Measurements from ENCODE around the gene TIMP1. TPM values are rescaled to one million over a fixed set of nuclear protein-coding genes. Genes with fewer than 3 reads are reported as not detected.

TIMP1 gene
- total RNA-seq, 2 experiments from 2014 or later: not detected

GRCh38 chrX:47572773-47573340 lies 9.4 kb upstream of the TIMP1 start:
- no peak for TF ChIP-seq EZH2phosphoT487 (IDR thresholded peaks at IDR 0.05; ENCODE audit: borderline replicate concordance, low read depth, low read length)
- Histone ChIP-seq H3K36me3 (ENCODE audit: insufficient read depth, low read length) (peaks cover 33% of the 10 kb centered on the region), H3K9me2 (ENCODE audit: insufficient read depth, low read length) (no peaks in the 10 kb centered on the region), H3K27ac (ENCODE audit: low read depth, low read length, poor library complexity, severe bottlenecking) (no peak overlapping the region), H3K79me2 (ENCODE audit: insufficient read depth, low read depth, low read length) (no peaks in the 10 kb centered on the region), H3K4me1 (ENCODE audit: insufficient read depth, low read length, poor library complexity, severe bottlenecking) (no peaks in the 10 kb centered on the region), H3K4me3 (ENCODE audit: low read depth, low read length, poor library complexity, severe bottlenecking) (no peak overlapping the region), H3K4me2 (ENCODE audit: low read length) (no peak overlapping the region), H2AFZ (ENCODE audit: low read length) (no peak overlapping the region), H3K9me3 (ENCODE audit: low read length) (no peaks in the 10 kb centered on the region), H4K20me1 (ENCODE audit: insufficient read depth, low read length) (no peaks in the 10 kb centered on the region)
- ChIA-PET POLR2A (no interaction called here), CTCF (ENCODE audit: unreplicated experiment) (no interaction called here)
- intact Hi-C loops (cut with micrococcal nuclease; ENCODE audit: unreplicated experiment): no loop called here
- no TSS peak for BruUV-seq (replicated peaks)
- DNase-seq (ENCODE audit: low spot score): no peak

- Histone ChIP-seq H3K79me2 (ENCODE audit: insufficient read depth, low read depth, low read length) (no peaks in the 10 kb centered on the region), H3K4me2 (ENCODE audit: low read length) (no peak overlapping the region), H3K9me2 (ENCODE audit: insufficient read depth, low read length) (no peaks in the 10 kb centered on the region), H3K9me3 (ENCODE audit: low read length) (no peaks in the 10 kb centered on the region), H3K36me3 (ENCODE audit: insufficient read depth, low read length) (peaks cover 27% of the 10 kb centered on the region), H2AFZ (ENCODE audit: low read length) (no peak overlapping the region), H4K20me1 (ENCODE audit: insufficient read depth, low read length) (no peaks in the 10 kb centered on the region), H3K4me1 (ENCODE audit: insufficient read depth, low read length, poor library complexity, severe bottlenecking) (no peaks in the 10 kb centered on the region), H3K27ac (ENCODE audit: low read depth, low read length, poor library complexity, severe bottlenecking) (no peak overlapping the region), H3K4me3 (ENCODE audit: low read depth, low read length, poor library complexity, severe bottlenecking) (no peak overlapping the region)
- POLR2A ChIA-PET: no interaction called here
- intact Hi-C loops (cut with micrococcal nuclease; ENCODE audit: unreplicated experiment): no loop called here
- BruUV-seq (replicated peaks): no TSS peak
- CTCF ChIA-PET (ENCODE audit: unreplicated experiment): interaction anchor here (0.5 kb wide), 1 partner anchor 9 kb away, joined by 4 read pairs; no protein-coding TSS in a partner anchor
- no peak for DNase-seq (ENCODE audit: low spot score)
- TF ChIP-seq EZH2phosphoT487 (IDR thresholded peaks at IDR 0.05; ENCODE audit: borderline replicate concordance, low read depth, low read length) (no peak), CTCF (conservative IDR thresholded peaks at IDR 0.05; ENCODE audit: low read length) (no peak)
Observed at GRCh38 chrX:47573341-47574075, 8.7 kb upstream of the TIMP1 start.

GRCh38 chrX:47574076-47574546 lies 8.1 kb upstream of the TIMP1 start:
- H3K4me2 ChIP-seq (ENCODE audit: low read length): no peak overlapping the region
- no peaks in the 10 kb centered on the region for H3K9me3 ChIP-seq (ENCODE audit: low read length)
- TF ChIP-seq EZH2phosphoT487 (IDR thresholded peaks at IDR 0.05; ENCODE audit: borderline replicate concordance, low read depth, low read length) (no peak), CTCF (conservative IDR thresholded peaks at IDR 0.05; ENCODE audit: low read length) (no peak)
- no peaks in the 10 kb centered on the region for H4K20me1 ChIP-seq (ENCODE audit: insufficient read depth, low read length)
- no TSS peak for BruUV-seq (replicated peaks)
- H3K36me3 ChIP-seq (ENCODE audit: insufficient read depth, low read length): peaks cover 21% of the 10 kb centered on the region
- no peaks in the 10 kb centered on the region for H3K9me2 ChIP-seq (ENCODE audit: insufficient read depth, low read length)
- H3K27ac ChIP-seq (ENCODE audit: low read depth, low read length, poor library complexity, severe bottlenecking): no peak overlapping the region
- no peaks in the 10 kb centered on the region for H3K79me2 ChIP-seq (ENCODE audit: insufficient read depth, low read depth, low read length)
- ChIA-PET CTCF (ENCODE audit: unreplicated experiment) (interaction anchor here (0.5 kb wide), 1 partner anchor 9 kb away, joined by 4 read pairs; no protein-coding TSS in a partner anchor), POLR2A (no interaction called here)
- intact Hi-C loops (cut with micrococcal nuclease; ENCODE audit: unreplicated experiment): no loop called here
- no peak overlapping the region for H3K4me3 ChIP-seq (ENCODE audit: low read depth, low read length, poor library complexity, severe bottlenecking)
- DNase-seq (ENCODE audit: low spot score): no peak
- no peaks in the 10 kb centered on the region for H3K4me1 ChIP-seq (ENCODE audit: insufficient read depth, low read length, poor library complexity, severe bottlenecking)
- H2AFZ ChIP-seq (ENCODE audit: low read length): no peak overlapping the region
